ENCODE data around the gene SLC10A2.

- TF ChIP-seq CTCF (IDR thresholded peaks at IDR 0.05) (no peak), POLR2A (IDR thresholded peaks at IDR 0.05) (no peak)
These were observed at the start of gene SLC10A2 for GRCh38 chr13:103066079-103066780.

Data from heart left ventricle (tissue), 13 donors.